ENCODE measurements around the gene GRM7.

Gene GRM7

GRCh38 chr3:7112523-7113056, 251.7 kb downstream of the GRM7 start:
- H3K27ac ChIP-seq (ENCODE audit: low read length) = no peak overlapping the region
- no peaks in the 10 kb centered on the region for H3K4me1 ChIP-seq (ENCODE audit: control insufficient read depth, insufficient read depth, low read length)
- no peaks in the 10 kb centered on the region for H3K36me3 ChIP-seq (ENCODE audit: control insufficient read depth in 2 of 2, insufficient read depth in 2 of 2, low read length in 2 of 2)
- H3K9ac ChIP-seq (ENCODE audit: low read length in 2 of 2) = no peak overlapping the region
- no peaks in the 10 kb centered on the region for H3K9me3 ChIP-seq (ENCODE audit: control insufficient read depth in 2 of 2, low read length in 2 of 2)
- H3K4me3 ChIP-seq (ENCODE audit: low read length in 2 of 2) = no peak overlapping the region
- H3K27me3 ChIP-seq (ENCODE audit: control insufficient read depth in 1 of 2, insufficient read depth in 2 of 2, low read length in 2 of 2) = no peaks in the 10 kb centered on the region

- no peaks in the 10 kb centered on the region for H3K36me3 ChIP-seq (ENCODE audit: control insufficient read depth in 2 of 2, insufficient read depth in 2 of 2, low read length in 2 of 2)
- no peaks in the 10 kb centered on the region for H3K27me3 ChIP-seq (ENCODE audit: control insufficient read depth in 1 of 2, insufficient read depth in 2 of 2, low read length in 2 of 2)
- H3K4me1 ChIP-seq (ENCODE audit: control insufficient read depth, insufficient read depth, low read length) = no peaks in the 10 kb centered on the region
- no peak overlapping the region for H3K27ac ChIP-seq (ENCODE audit: low read length)
- H3K9me3 ChIP-seq (ENCODE audit: control insufficient read depth in 2 of 2, low read length in 2 of 2) = no peaks in the 10 kb centered on the region
- no peak overlapping the region for H3K9ac ChIP-seq (ENCODE audit: low read length in 2 of 2)
- H3K4me3 ChIP-seq (ENCODE audit: low read length in 2 of 2) = no peak overlapping the region
Observed at GRCh38 chr3:7144697-7145308, 283.9 kb downstream of the GRM7 start.

GRCh38 chr3:7146529-7146928, 285.6 kb downstream of the GRM7 start:
- Histone ChIP-seq H3K27ac (ENCODE audit: low read length) (no peak overlapping the region), H3K4me1 (ENCODE audit: control insufficient read depth, insufficient read depth, low read length) (no peaks in the 10 kb centered on the region), H3K9me3 (ENCODE audit: control insufficient read depth in 2 of 2, low read length in 2 of 2) (no peaks in the 10 kb centered on the region), H3K4me3 (ENCODE audit: low read length in 2 of 2) (no peak overlapping the region), H3K27me3 (ENCODE audit: control insufficient read depth in 1 of 2, insufficient read depth in 2 of 2, low read length in 2 of 2) (no peaks in the 10 kb centered on the region), H3K9ac (ENCODE audit: low read length in 2 of 2) (no peak overlapping the region), H3K36me3 (ENCODE audit: control insufficient read depth in 2 of 2, insufficient read depth in 2 of 2, low read length in 2 of 2) (no peaks in the 10 kb centered on the region)

- Histone ChIP-seq H3K4me3 (ENCODE audit: low read length in 2 of 2) (no peak overlapping the region), H3K27ac (ENCODE audit: low read length) (no peak overlapping the region), H3K4me1 (ENCODE audit: control insufficient read depth, insufficient read depth, low read length) (no peaks in the 10 kb centered on the region), H3K27me3 (ENCODE audit: control insufficient read depth in 1 of 2, insufficient read depth in 2 of 2, low read length in 2 of 2) (no peaks in the 10 kb centered on the region), H3K9me3 (ENCODE audit: control insufficient read depth in 2 of 2, low read length in 2 of 2) (no peaks in the 10 kb centered on the region), H3K36me3 (ENCODE audit: control insufficient read depth in 2 of 2, insufficient read depth in 2 of 2, low read length in 2 of 2) (no peaks in the 10 kb centered on the region), H3K9ac (ENCODE audit: low read length in 2 of 2) (no peak overlapping the region)
Observed at GRCh38 chr3:7158516-7158915, 297.6 kb downstream of the GRM7 start.

- Histone ChIP-seq H3K9me3 (ENCODE audit: control insufficient read depth in 2 of 2, low read length in 2 of 2) (no peaks in the 10 kb centered on the region), H3K27me3 (ENCODE audit: control insufficient read depth in 1 of 2, insufficient read depth in 2 of 2, low read length in 2 of 2) (no peaks in the 10 kb centered on the region), H3K4me1 (ENCODE audit: control insufficient read depth, insufficient read depth, low read length) (no peaks in the 10 kb centered on the region), H3K27ac (ENCODE audit: low read length) (no peak overlapping the region), H3K4me3 (ENCODE audit: low read length in 2 of 2) (no peak overlapping the region), H3K36me3 (ENCODE audit: control insufficient read depth in 2 of 2, insufficient read depth in 2 of 2, low read length in 2 of 2) (no peaks in the 10 kb centered on the region), H3K9ac (ENCODE audit: low read length in 2 of 2) (no peak overlapping the region)
Observed at GRCh38 chr3:7160689-7161088, 299.8 kb downstream of the GRM7 start.

GRCh38 chr3:7166460-7166859, 305.5 kb downstream of the GRM7 start:
- Histone ChIP-seq H3K36me3 (ENCODE audit: control insufficient read depth in 2 of 2, insufficient read depth in 2 of 2, low read length in 2 of 2) (no peaks in the 10 kb centered on the region), H3K4me1 (ENCODE audit: control insufficient read depth, insufficient read depth, low read length) (no peaks in the 10 kb centered on the region), H3K9ac (ENCODE audit: low read length in 2 of 2) (no peak overlapping the region), H3K27ac (ENCODE audit: low read length) (no peak overlapping the region), H3K27me3 (ENCODE audit: control insufficient read depth in 1 of 2, insufficient read depth in 2 of 2, low read length in 2 of 2) (no peaks in the 10 kb centered on the region), H3K9me3 (ENCODE audit: control insufficient read depth in 2 of 2, low read length in 2 of 2) (no peaks in the 10 kb centered on the region), H3K4me3 (ENCODE audit: low read length in 2 of 2) (no peak overlapping the region)

GRCh38 chr3:7171493-7171892, 310.6 kb downstream of the GRM7 start:
- no peak overlapping the region for H3K9ac ChIP-seq (ENCODE audit: low read length in 2 of 2)
- no peaks in the 10 kb centered on the region for H3K9me3 ChIP-seq (ENCODE audit: control insufficient read depth in 2 of 2, low read length in 2 of 2)
- H3K4me3 ChIP-seq (ENCODE audit: low read length in 2 of 2) = no peak overlapping the region
- no peaks in the 10 kb centered on the region for H3K4me1 ChIP-seq (ENCODE audit: control insufficient read depth, insufficient read depth, low read length)
- H3K36me3 ChIP-seq (ENCODE audit: control insufficient read depth in 2 of 2, insufficient read depth in 2 of 2, low read length in 2 of 2) = no peaks in the 10 kb centered on the region
- no peaks in the 10 kb centered on the region for H3K27me3 ChIP-seq (ENCODE audit: control insufficient read depth in 1 of 2, insufficient read depth in 2 of 2, low read length in 2 of 2)
- H3K27ac ChIP-seq (ENCODE audit: low read length) = no peak overlapping the region

GRCh38 chr3:7172996-7173395, 312.1 kb downstream of the GRM7 start:
- no peaks in the 10 kb centered on the region for H3K9me3 ChIP-seq (ENCODE audit: control insufficient read depth in 2 of 2, low read length in 2 of 2)
- no peaks in the 10 kb centered on the region for H3K4me1 ChIP-seq (ENCODE audit: control insufficient read depth, insufficient read depth, low read length)
- H3K36me3 ChIP-seq (ENCODE audit: control insufficient read depth in 2 of 2, insufficient read depth in 2 of 2, low read length in 2 of 2) = no peaks in the 10 kb centered on the region
- no peaks in the 10 kb centered on the region for H3K27me3 ChIP-seq (ENCODE audit: control insufficient read depth in 1 of 2, insufficient read depth in 2 of 2, low read length in 2 of 2)
- no peak overlapping the region for H3K9ac ChIP-seq (ENCODE audit: low read length in 2 of 2)
- no peak overlapping the region for H3K27ac ChIP-seq (ENCODE audit: low read length)
- no peak overlapping the region for H3K4me3 ChIP-seq (ENCODE audit: low read length in 2 of 2)

GRCh38 chr3:7188551-7188950, 327.6 kb downstream of the GRM7 start:
- no peaks in the 10 kb centered on the region for H3K9me3 ChIP-seq (ENCODE audit: control insufficient read depth in 2 of 2, low read length in 2 of 2)
- no peak overlapping the region for H3K9ac ChIP-seq (ENCODE audit: low read length in 2 of 2)
- no peak overlapping the region for H3K27ac ChIP-seq (ENCODE audit: low read length)
- H3K4me1 ChIP-seq (ENCODE audit: control insufficient read depth, insufficient read depth, low read length) = no peaks in the 10 kb centered on the region
- H3K27me3 ChIP-seq (ENCODE audit: control insufficient read depth in 1 of 2, insufficient read depth in 2 of 2, low read length in 2 of 2) = no peaks in the 10 kb centered on the region
- H3K36me3 ChIP-seq (ENCODE audit: control insufficient read depth in 2 of 2, insufficient read depth in 2 of 2, low read length in 2 of 2) = no peaks in the 10 kb centered on the region
- H3K4me3 ChIP-seq (ENCODE audit: low read length in 2 of 2) = no peak overlapping the region

GRCh38 chr3:7190095-7190494, 329.2 kb downstream of the GRM7 start:
- H3K4me1 ChIP-seq (ENCODE audit: control insufficient read depth, insufficient read depth, low read length) = no peaks in the 10 kb centered on the region

GRCh38 chr3:7193269-7193668, 332.4 kb downstream of the GRM7 start:
- H3K9me3 ChIP-seq (ENCODE audit: control insufficient read depth in 2 of 2, low read length in 2 of 2) = no peaks in the 10 kb centered on the region

More at GRCh38 chr3:7190095-7190494, 329.2 kb downstream of the GRM7 start:
- H3K36me3 ChIP-seq (ENCODE audit: control insufficient read depth in 2 of 2, insufficient read depth in 2 of 2, low read length in 2 of 2) = no peaks in the 10 kb centered on the region
- H3K9ac ChIP-seq (ENCODE audit: low read length in 2 of 2) = no peak overlapping the region
- no peak overlapping the region for H3K27ac ChIP-seq (ENCODE audit: low read length)
- no peaks in the 10 kb centered on the region for H3K27me3 ChIP-seq (ENCODE audit: control insufficient read depth in 1 of 2, insufficient read depth in 2 of 2, low read length in 2 of 2)
- no peak overlapping the region for H3K4me3 ChIP-seq (ENCODE audit: low read length in 2 of 2)
- no peaks in the 10 kb centered on the region for H3K9me3 ChIP-seq (ENCODE audit: control insufficient read depth in 2 of 2, low read length in 2 of 2)

More at GRCh38 chr3:7193269-7193668, 332.4 kb downstream of the GRM7 start:
- H3K4me1 ChIP-seq (ENCODE audit: control insufficient read depth, insufficient read depth, low read length) = no peaks in the 10 kb centered on the region
- no peak overlapping the region for H3K9ac ChIP-seq (ENCODE audit: low read length in 2 of 2)
- H3K36me3 ChIP-seq (ENCODE audit: control insufficient read depth in 2 of 2, insufficient read depth in 2 of 2, low read length in 2 of 2) = no peaks in the 10 kb centered on the region
- no peak overlapping the region for H3K27ac ChIP-seq (ENCODE audit: low read length)
- no peaks in the 10 kb centered on the region for H3K27me3 ChIP-seq (ENCODE audit: control insufficient read depth in 1 of 2, insufficient read depth in 2 of 2, low read length in 2 of 2)
- H3K4me3 ChIP-seq (ENCODE audit: low read length in 2 of 2) = no peak overlapping the region
